Uterus (tissue), 2 donors: ENCODE results near the gene PRKAA1.

ENCODE experiments used
- CTCF ChIP-seq, 4 experiments: fragments of 200-600 bp in 2 of 4; fragments of 450-650 bp in 2 of 4; sonication (generic) in 2 of 4; IDR thresholded peaks; one replicate each; pipeline ENCODE4 v1.5.1; 2016 to 2019; ENCODE audit warnings: antibody characterized with exemption in 4 of 4, mild to moderate bottlenecking in 2 of 4, moderate library complexity in 1 of 4
- POLR2A ChIP-seq, 2 donors: fragments of 450-650 bp; IDR thresholded peaks; one replicate each; pipeline ENCODE4 v1.6.1; 2016; ENCODE audit warnings: antibody characterized with exemption in 2 of 2, mild to moderate bottlenecking in 1 of 2, moderate library complexity in 1 of 2

GRCh38 chr5:40733434-40733833 lies 64.7 kb downstream of the PRKAA1 start:
- TF ChIP-seq CTCF (IDR thresholded peaks at IDR 0.05) (no peak), POLR2A (IDR thresholded peaks at IDR 0.05) (no peak)
